Measurements from ENCODE around the gene APOE.

The APOE gene

GRCh38 chr19:44955505-44956439, 50.2 kb downstream of the APOE start:
- DNase-seq: no peak

DNA sequence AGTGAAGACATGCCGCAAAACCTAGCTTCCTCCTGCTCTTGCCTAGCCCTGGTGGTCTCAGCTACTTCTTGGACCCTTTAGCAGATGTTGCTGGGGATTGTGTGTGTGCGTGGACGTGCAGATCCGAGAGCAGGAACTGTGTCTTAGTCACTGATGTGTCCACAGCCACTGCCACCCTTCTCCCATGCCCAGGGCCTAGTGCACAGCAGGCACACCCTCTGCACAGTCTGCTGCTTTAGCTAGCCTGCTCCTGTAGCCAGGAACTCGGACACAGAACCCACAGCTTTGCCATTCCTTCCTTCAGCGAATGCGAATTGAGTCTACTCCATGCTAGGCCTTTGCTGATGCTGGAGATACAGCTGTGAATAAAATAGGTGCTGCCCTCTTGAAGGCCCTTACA, 51.9 kb downstream of the APOE start:
- DNase-seq: no peak

DNA sequence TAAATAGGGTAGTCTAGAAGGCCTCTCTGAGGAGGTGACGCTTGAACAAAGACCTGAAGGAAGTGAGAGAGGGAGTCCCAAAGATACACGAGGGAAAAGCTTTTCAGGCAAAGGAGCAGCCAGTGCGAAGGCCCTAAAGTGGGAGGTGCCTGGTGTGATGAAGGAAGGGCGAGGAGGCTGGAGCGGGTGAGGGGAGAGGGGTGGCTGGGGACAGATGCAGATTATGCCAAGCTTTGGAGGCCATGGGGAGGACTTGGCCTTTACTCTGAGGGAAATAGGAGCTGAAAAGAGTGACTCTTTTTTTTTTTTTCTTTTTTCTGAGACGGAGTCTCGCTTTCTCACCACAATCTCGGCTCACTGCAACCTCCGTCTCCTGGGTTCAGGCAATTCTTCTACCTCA, 52.5 kb downstream of the APOE start:
- no peak for DNase-seq

All from NCI-H446 treated with DMSO at 0.1 percent for 48 hours (cell line).